BJ (cell line): ENCODE measurements around the gene NACA. TPM values are rescaled to one million over a fixed set of nuclear protein-coding genes. Genes with fewer than 3 reads are reported as not detected.
A peak's percentile ranks its signal among the peaks of the same experiment; 100 is the strongest.

Source experiments
- CTCF ChIA-PET: fragments of 350-600 bp; formaldehyde crosslinking; extraction: SDS; loops from one replicate; lab custom pipeline; 2021; ENCODE audit warnings: antibody characterized with exemption, inconsistent platforms; lab: Yijun Ruan, JAX
- POLR2A ChIA-PET: fragments of 300-600 bp; sonication (Branson Sonifier 250); formaldehyde crosslinking; extraction: SDS; loops from one replicate; lab custom pipeline; 2021; ENCODE audit warnings: antibody characterized with exemption; lab: Charles Lee
- DNase-seq: peaks from one replicate; pipeline ENCODE4 v3.0.0-alpha.2; 2011; ENCODE audit warnings: low read depth
- H3K27me3 ChIP-seq: 2 replicates; pipeline ENCODE4 v1.6.0; 2011; ENCODE audit warnings: low read length; ENCODE audit not compliant: control insufficient read depth, insufficient read depth
- H3K36me3 ChIP-seq: 2 replicates; pipeline ENCODE4 v1.5.1; 2011; ENCODE audit warnings: low read length; ENCODE audit not compliant: control insufficient read depth, insufficient read depth
- H3K4me3 ChIP-seq: 2 replicates; pipeline ENCODE4 v1.5.1; 2011; ENCODE audit warnings: low read depth, mild to moderate bottlenecking, control low read depth, low read length
- polyA plus RNA-seq: library from polyadenylated mRNA; depleted of rRNA; stranded (reverse); fragments of >200 nt; gene quantifications from 2 replicates; pipeline ENCODE4 v1.2.3, GENCODE V29; 2011
- TF ChIP-seq, protein P1 (sequence below): IDR thresholded peaks from 2 replicates; pipeline ENCODE4 v1.5.1; 2011; ENCODE audit warnings: low read depth, mild to moderate bottlenecking, control low read depth, inconsistent platforms, low read length, moderate library complexity; ENCODE audit not compliant: insufficient read depth

NACA gene
- polyA plus RNA-seq, 1 experiment, result 678 TPM

DNA sequence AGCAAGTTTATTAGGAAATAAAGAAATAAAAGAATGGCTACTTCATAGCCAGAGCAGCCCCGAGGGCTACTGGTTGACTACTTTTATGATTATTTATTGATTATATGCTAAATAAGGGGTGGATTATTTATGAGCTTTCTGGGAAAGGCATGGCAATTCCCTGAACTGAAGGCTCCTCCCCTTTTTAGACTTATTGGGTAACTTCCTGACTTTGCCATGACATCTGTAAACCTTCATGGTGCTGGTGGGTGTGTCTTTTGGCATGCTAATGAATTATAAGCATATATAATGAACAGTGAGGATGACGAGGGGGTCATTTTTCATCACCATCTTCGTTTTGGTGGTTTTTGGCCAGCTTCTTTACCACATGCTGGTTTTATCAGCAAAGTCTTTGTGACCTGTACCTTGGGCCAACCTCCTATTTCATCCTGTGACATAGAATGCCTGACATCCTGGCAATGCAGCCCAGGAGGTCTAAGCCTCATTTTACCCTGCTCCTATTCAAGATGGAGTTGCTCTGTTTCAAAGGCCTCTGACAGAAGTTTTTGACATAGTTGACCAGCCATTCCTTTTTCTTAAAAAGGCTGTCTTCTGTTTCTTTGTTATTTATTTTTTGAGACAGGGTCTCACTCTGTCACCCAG lies 26.0 kb downstream of the NACA start:
- DNase-seq, result no peak
- TF ChIP-seq, protein P1, sequence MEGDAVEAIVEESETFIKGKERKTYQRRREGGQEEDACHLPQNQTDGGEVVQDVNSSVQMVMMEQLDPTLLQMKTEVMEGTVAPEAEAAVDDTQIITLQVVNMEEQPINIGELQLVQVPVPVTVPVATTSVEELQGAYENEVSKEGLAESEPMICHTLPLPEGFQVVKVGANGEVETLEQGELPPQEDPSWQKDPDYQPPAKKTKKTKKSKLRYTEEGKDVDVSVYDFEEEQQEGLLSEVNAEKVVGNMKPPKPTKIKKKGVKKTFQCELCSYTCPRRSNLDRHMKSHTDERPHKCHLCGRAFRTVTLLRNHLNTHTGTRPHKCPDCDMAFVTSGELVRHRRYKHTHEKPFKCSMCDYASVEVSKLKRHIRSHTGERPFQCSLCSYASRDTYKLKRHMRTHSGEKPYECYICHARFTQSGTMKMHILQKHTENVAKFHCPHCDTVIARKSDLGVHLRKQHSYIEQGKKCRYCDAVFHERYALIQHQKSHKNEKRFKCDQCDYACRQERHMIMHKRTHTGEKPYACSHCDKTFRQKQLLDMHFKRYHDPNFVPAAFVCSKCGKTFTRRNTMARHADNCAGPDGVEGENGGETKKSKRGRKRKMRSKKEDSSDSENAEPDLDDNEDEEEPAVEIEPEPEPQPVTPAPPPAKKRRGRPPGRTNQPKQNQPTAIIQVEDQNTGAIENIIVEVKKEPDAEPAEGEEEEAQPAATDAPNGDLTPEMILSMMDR, result no peak
- ChIA-PET CTCF (interaction anchor here (1.2 kb wide), 1 partner anchor 10 kb away, joined by 3 read pairs; no protein-coding TSS in a partner anchor), POLR2A (no interaction called here)
- no peaks in the 10 kb centered on the region for H3K36me3 ChIP-seq
- no peak overlapping the region for H3K4me3 ChIP-seq
- H3K27me3 ChIP-seq, result no peaks in the 10 kb centered on the region

DNA sequence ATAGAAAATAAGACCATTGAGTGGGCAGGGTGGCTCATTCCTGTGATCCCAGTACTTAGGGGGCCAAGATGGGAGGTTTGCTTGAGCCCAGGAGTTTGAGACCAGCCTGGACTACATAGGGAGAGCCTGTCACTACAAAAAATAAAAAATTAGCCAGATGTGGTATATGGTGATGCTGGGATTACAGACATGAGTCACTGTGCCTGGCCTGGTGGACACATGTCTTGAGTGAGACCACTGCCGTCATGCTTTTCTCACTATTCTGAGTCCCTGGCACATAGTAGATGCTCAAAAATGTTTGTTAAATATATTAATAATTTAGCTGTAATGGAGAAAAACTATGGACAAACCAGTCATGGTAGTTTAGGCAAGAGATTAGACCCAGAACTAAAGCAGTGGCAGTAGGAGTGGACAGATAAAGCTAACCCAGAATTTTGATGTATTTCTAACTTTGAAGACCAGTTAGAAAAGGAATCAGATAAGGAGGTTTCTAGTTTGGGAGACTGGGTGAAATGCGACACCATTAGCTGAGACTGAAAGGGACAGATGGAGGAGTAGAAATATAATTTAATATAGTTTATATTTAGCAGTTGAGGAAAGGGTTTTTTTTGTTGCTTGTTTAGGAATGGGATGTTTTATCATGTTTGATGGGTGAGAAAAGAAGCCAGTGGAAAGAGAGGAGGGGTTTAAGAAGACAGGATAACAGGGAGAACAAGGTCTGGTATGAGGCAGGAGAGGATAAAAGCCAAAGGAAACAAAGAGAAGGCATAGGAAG lies 29.6 kb downstream of the NACA start:
- no peaks in the 10 kb centered on the region for H3K36me3 ChIP-seq
- ChIA-PET POLR2A (no interaction called here), CTCF (interaction anchor here (0.8 kb wide), 1 partner anchor 306 kb away, joined by 3 read pairs; no protein-coding TSS in a partner anchor)
- H3K4me3 ChIP-seq, result no peak overlapping the region
- no peak for DNase-seq
- TF ChIP-seq, protein P1, result no peak
- H3K27me3 ChIP-seq, result no peaks in the 10 kb centered on the region

DNA sequence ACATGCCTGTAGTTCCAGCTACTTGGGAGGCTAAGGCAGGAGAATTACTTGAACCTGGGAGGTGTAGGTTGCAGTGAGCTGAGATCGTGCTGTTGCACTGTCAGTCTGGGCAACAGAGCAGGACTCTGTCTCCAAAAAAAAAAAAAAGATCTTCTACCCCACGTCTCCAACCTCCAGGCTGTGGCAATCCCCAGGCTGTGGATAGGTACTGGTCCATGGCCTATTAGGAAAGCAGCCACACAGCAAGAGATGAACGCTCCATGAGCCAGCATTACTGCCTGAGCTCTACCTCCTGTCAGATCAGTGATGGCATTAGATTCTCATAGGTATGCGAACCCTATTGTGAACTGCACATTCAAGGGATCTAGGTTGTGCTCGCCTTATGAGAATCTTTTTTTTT lies 30.9 kb downstream of the NACA start:
- Histone ChIP-seq H3K27me3 (no peaks in the 10 kb centered on the region), H3K4me3 (no peak overlapping the region), H3K36me3 (no peaks in the 10 kb centered on the region)
- ChIA-PET POLR2A (no interaction called here), CTCF (no interaction called here)
- DNase-seq, result no peak
- TF ChIP-seq, protein P1, result no peak

DNA sequence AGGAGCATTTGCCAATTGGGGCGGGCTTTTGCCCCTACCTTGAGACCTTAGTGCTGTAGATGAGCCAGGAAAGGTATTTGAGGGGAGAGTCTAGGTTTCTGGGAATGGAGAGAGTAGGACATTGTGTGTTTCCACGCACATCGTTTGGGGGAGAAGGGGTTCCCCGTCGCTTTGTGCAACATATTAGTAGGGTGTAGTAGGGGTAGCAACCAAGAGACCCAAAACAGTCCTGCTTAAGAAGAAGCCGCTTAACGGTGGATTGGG lies 36.3 kb downstream of the NACA start:
- TF ChIP-seq, protein P1, result no peak
- H3K36me3 ChIP-seq, result no peaks in the 10 kb centered on the region; the same call in 1 of the 2 replicates
- POLR2A ChIA-PET, result no interaction called here
- CTCF ChIA-PET, result interaction anchor here (0.6 to 1.5 kb wide), 4 partner anchors 11 to 52 kb away, joined by 3 to 4 read pairs (median 3); no protein-coding TSS in a partner anchor
- H3K4me3 ChIP-seq, result peak overlapping the region; percentile 59
- DNase-seq, result no peak
- H3K27me3 ChIP-seq, result no peaks in the 10 kb centered on the region

DNA sequence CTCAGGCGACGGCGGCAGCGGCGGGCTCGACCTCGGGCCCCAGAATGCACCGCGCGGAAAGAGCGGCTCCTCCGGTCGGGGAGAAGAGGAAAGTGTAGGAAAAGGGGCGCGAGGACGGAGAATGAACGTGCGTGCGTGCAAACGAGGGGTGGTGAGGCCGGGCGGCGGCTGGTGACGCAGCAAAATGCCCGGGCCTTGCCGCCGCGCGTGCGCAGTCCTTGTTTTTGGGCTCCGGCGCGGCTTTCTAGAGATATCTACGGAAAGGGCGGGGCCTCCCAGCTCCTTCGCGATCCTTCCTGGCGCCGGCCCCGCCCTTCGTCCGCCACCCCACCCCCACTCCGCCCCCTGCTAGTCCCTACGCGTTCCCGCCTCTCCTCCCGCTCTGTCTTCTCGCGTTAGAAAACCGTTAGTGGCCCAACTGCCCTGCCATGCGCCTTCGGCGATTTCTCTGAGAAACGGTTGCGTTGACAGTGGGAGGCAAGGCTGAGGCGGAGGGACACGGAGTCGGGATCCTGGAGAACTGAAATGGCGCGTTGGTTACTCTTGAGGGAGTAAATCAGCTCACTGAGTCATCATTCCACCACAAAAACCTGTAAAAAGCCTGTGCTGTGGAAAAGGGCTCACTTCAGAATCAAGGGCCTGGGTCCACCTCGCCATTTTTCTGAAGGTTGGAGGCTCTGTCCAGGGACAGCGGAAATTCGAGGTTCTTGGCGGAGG lies 36.8 kb downstream of the NACA start, which contains the start of gene PTGES3:
TSS of gene PTGES3 (minus strand) at position 156 of the 717 bp plus-strand sequence. CDS start 285 bp downstream, outside the sequence.
- TF ChIP-seq, protein P1, result no peak
- Histone ChIP-seq H3K36me3 (no peaks in the 10 kb centered on the region; the same call in 1 of the 2 replicates), H3K27me3 (no peaks in the 10 kb centered on the region), H3K4me3 (peak within 1 kb of the TSS; percentile 73)
- DNase-seq, result peak; percentile 92
- ChIA-PET POLR2A (interaction anchor here (0.6 to 0.7 kb wide), 2 partner anchors 33 to 37 kb away, joined by 3 to 18 read pairs; partner anchors contain the start of gene NACA), CTCF (interaction anchor here (0.6 to 1.5 kb wide), 3 partner anchors 10 to 51 kb away, joined by 3 read pairs; no protein-coding TSS in a partner anchor)
